ENCODE measurements around the gene MPP3. TPM values are rescaled to one million over a fixed set of nuclear protein-coding genes. Genes with fewer than 3 reads are reported as not detected.
A peak's percentile ranks its signal among the peaks of the same experiment; 100 is the strongest.

MPP3 gene
- total RNA-seq, 1 experiment from 2014 or later: 19.5 TPM

DNA sequence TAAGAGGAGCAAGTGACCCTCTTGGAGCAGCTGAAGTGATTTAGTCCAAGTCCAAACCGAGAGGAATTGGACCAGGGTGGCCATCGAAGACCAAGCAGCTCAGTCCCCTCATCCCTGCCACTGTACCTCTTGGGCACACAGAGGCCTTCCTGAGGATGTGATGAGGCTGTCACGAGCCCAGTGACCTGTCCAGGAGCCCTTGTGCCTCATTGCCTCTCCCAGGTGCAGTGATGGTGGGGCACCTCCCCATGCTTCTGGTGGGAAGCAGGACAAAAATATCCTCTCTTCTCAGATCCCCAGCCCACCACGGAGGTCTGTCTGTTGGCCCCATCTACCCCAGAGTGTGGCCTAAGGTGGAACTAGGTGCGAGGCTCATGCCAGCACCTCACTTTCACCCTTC, 11.3 kb upstream of the MPP3 start (continued):
- TF ChIP-seq POLR2AphosphoS5 (IDR thresholded peaks at IDR 0.05; ENCODE audit: low read depth, low read length) (no peak), ZNF274 (IDR thresholded peaks at IDR 0.05; ENCODE audit: low read depth, low read length) (no peak), ZFX (IDR thresholded peaks at IDR 0.05) (no peak)

DNA sequence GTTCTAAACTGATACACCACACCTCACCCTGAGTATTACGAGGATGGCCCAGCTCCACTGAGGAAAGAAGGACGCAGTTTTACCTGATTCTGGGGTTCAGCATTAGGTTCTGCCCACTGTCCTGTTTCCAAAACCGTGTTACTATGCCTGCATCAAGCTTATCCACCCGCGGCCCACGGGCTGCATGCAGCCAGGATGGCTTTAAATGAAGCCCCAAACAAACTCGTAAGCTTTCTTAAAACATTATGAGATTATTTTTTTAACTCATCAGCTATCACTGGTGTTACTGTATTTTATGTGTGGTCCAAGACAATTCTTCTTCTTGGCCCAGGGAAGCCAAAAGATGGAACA, 10.0 kb upstream of the MPP3 start:
- H3K36me3 ChIP-seq (ENCODE audit: control insufficient read depth in 1 of 2, insufficient read depth in 2 of 2, low read length in 2 of 2): no peaks in the 10 kb centered on the region
- DNase-seq (ENCODE audit: low read depth, low spot score) (no peak), ATAC-seq (no peak)
- no peaks in the 10 kb centered on the region for H3K9me2 ChIP-seq (ENCODE audit: insufficient read depth)
- peak overlapping the region; percentile 87 for H2AFZ ChIP-seq (ENCODE audit: low read depth, low read length, poor library complexity, severe bottlenecking)
- H3K79me2 ChIP-seq (ENCODE audit: insufficient read depth, low read length): no peaks in the 10 kb centered on the region
- H4K20me1 ChIP-seq (ENCODE audit: insufficient read depth): no peaks in the 10 kb centered on the region
- peak overlapping the region; percentile 33; the same call in 1 of the 2 replicates for H3K27ac ChIP-seq (ENCODE audit: low read depth, low read length)
- intact Hi-C loops (cut with micrococcal nuclease): loop anchor here (10.0 kb wide), 1 partner anchor 148 kb away; no protein-coding TSS in a partner anchor
- ChIA-PET CTCF (no interaction called here), POLR2A (interaction anchor here (0.6 kb wide), 1 partner anchor 532 kb away, joined by 4 read pairs; no protein-coding TSS in a partner anchor), RAD21 (ENCODE audit: low non-redundant PET in 1 of 2, low total read pairs in 2 of 2, uncharacterized antibody in 2 of 2, unreplicated experiment in 2 of 2) (interaction anchor here in 1 of 2 experiments (0.9 kb wide), 1 partner anchor 150 kb away, joined by 5 read pairs; no protein-coding TSS in a partner anchor)
- H3K9me3 ChIP-seq (ENCODE audit: control insufficient read depth in 1 of 2, insufficient read depth in 1 of 2, low read depth in 1 of 2, low read length in 2 of 2): no peaks in the 10 kb centered on the region
- no peak overlapping the region for H3K9ac ChIP-seq (ENCODE audit: low read length)
- BruUV-seq (replicated peaks): no TSS peak
- H3K4me3 ChIP-seq (replicated peaks in 1 of 2; ENCODE audit: low read depth in 1 of 2, low read length in 2 of 2): no peak overlapping the region
- H3K27me3 ChIP-seq (ENCODE audit: insufficient read depth, low read length): no peaks in the 10 kb centered on the region
- peak overlapping the region; percentile 40 for H3K4me2 ChIP-seq (ENCODE audit: low read length)
- H3K4me1 ChIP-seq (ENCODE audit: control insufficient read depth in 1 of 2, insufficient read depth in 2 of 2, low read length in 2 of 2): peaks cover 39 to 49% of the 10 kb centered on the region in 2 experiments
- TF ChIP-seq EGR1 (IDR thresholded peaks at IDR 0.05; ENCODE audit: low read depth) (no peak), CBX3 (IDR thresholded peaks at IDR 0.05; ENCODE audit: low read depth) (no peak), EZH2phosphoT487 (IDR thresholded peaks at IDR 0.05; ENCODE audit: borderline replicate concordance) (no peak), YY1 (IDR thresholded peaks at IDR 0.05; ENCODE audit: extremely low read depth, insufficient replicate concordance, low read depth, low read length) (no peak), RAD21 (IDR thresholded peaks at IDR 0.05; ENCODE audit: low read depth) (no peak), EZH2 (IDR thresholded peaks at IDR 0.05) (no peak), ELF1 (IDR thresholded peaks at IDR 0.05; ENCODE audit: borderline replicate concordance, low read depth) (no peak), POLR2A (IDR thresholded peaks at IDR 0.05; ENCODE audit: borderline replicate concordance, extremely low read depth, insufficient read depth, insufficient read length) (no peak), CEBPB (IDR thresholded peaks at IDR 0.05; ENCODE audit: low read depth) (no peak), SIN3A (IDR thresholded peaks at IDR 0.05; ENCODE audit: low read depth) (no peak), TCF7L2 (IDR thresholded peaks at IDR 0.05; ENCODE audit: borderline replicate concordance, extremely low read depth, insufficient read depth, insufficient read length) (no peak)
- TF ChIP-seq, protein P1, sequence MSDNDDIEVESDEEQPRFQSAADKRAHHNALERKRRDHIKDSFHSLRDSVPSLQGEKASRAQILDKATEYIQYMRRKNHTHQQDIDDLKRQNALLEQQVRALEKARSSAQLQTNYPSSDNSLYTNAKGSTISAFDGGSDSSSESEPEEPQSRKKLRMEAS (IDR thresholded peaks at IDR 0.05): no peak
- TF ChIP-seq, protein P2, sequence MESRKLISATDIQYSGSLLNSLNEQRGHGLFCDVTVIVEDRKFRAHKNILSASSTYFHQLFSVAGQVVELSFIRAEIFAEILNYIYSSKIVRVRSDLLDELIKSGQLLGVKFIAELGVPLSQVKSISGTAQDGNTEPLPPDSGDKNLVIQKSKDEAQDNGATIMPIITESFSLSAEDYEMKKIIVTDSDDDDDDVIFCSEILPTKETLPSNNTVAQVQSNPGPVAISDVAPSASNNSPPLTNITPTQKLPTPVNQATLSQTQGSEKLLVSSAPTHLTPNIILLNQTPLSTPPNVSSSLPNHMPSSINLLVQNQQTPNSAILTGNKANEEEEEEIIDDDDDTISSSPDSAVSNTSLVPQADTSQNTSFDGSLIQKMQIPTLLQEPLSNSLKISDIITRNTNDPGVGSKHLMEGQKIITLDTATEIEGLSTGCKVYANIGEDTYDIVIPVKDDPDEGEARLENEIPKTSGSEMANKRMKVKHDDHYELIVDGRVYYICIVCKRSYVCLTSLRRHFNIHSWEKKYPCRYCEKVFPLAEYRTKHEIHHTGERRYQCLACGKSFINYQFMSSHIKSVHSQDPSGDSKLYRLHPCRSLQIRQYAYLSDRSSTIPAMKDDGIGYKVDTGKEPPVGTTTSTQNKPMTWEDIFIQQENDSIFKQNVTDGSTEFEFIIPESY (IDR thresholded peaks at IDR 0.05; ENCODE audit: extremely low read depth, insufficient replicate concordance, low read length): no peak
- TF ChIP-seq, protein P3, sequence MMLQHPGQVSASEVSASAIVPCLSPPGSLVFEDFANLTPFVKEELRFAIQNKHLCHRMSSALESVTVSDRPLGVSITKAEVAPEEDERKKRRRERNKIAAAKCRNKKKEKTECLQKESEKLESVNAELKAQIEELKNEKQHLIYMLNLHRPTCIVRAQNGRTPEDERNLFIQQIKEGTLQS (IDR thresholded peaks at IDR 0.05): no peak
- TF ChIP-seq, protein P4, sequence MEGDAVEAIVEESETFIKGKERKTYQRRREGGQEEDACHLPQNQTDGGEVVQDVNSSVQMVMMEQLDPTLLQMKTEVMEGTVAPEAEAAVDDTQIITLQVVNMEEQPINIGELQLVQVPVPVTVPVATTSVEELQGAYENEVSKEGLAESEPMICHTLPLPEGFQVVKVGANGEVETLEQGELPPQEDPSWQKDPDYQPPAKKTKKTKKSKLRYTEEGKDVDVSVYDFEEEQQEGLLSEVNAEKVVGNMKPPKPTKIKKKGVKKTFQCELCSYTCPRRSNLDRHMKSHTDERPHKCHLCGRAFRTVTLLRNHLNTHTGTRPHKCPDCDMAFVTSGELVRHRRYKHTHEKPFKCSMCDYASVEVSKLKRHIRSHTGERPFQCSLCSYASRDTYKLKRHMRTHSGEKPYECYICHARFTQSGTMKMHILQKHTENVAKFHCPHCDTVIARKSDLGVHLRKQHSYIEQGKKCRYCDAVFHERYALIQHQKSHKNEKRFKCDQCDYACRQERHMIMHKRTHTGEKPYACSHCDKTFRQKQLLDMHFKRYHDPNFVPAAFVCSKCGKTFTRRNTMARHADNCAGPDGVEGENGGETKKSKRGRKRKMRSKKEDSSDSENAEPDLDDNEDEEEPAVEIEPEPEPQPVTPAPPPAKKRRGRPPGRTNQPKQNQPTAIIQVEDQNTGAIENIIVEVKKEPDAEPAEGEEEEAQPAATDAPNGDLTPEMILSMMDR (IDR thresholded peaks at IDR 0.05 in 2 of 3, conservative IDR thresholded peaks at IDR 0.05 in 1 of 3; ENCODE audit: borderline replicate concordance in 1 of 3, insufficient read depth in 1 of 3, low read depth in 2 of 3, low read length in 2 of 3): no peak
- TF ChIP-seq, protein P5, sequence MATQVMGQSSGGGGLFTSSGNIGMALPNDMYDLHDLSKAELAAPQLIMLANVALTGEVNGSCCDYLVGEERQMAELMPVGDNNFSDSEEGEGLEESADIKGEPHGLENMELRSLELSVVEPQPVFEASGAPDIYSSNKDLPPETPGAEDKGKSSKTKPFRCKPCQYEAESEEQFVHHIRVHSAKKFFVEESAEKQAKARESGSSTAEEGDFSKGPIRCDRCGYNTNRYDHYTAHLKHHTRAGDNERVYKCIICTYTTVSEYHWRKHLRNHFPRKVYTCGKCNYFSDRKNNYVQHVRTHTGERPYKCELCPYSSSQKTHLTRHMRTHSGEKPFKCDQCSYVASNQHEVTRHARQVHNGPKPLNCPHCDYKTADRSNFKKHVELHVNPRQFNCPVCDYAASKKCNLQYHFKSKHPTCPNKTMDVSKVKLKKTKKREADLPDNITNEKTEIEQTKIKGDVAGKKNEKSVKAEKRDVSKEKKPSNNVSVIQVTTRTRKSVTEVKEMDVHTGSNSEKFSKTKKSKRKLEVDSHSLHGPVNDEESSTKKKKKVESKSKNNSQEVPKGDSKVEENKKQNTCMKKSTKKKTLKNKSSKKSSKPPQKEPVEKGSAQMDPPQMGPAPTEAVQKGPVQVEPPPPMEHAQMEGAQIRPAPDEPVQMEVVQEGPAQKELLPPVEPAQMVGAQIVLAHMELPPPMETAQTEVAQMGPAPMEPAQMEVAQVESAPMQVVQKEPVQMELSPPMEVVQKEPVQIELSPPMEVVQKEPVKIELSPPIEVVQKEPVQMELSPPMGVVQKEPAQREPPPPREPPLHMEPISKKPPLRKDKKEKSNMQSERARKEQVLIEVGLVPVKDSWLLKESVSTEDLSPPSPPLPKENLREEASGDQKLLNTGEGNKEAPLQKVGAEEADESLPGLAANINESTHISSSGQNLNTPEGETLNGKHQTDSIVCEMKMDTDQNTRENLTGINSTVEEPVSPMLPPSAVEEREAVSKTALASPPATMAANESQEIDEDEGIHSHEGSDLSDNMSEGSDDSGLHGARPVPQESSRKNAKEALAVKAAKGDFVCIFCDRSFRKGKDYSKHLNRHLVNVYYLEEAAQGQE (IDR thresholded peaks at IDR 0.05; ENCODE audit: low read depth): no peak
